Skeletal muscle tissue (tissue), 4 donors: Measurements from ENCODE around the gene TRIM17. TPM values are rescaled to one million over a fixed set of nuclear protein-coding genes. Genes with fewer than 3 reads are reported as not detected.

ENCODE experiments used
- H3K27ac ChIP-seq: one replicate; pipeline ENCODE4 v1.7.0; 2013; ENCODE audit warnings: mild to moderate bottlenecking, low read depth, low read length, inconsistent platforms
- H3K27me3 ChIP-seq, 3 donors: one replicate each; pipeline ENCODE4 v1.7.0; 2013; ENCODE audit warnings: low read length in 3 of 3; ENCODE audit not compliant: control insufficient read depth in 3 of 3, insufficient read depth in 3 of 3
- H3K36me3 ChIP-seq, 3 donors: one replicate each; pipeline ENCODE4 v1.7.0; 2013; ENCODE audit warnings: low read length in 3 of 3; ENCODE audit not compliant: control insufficient read depth in 3 of 3, insufficient read depth in 3 of 3
- H3K4me1 ChIP-seq, 3 donors: one replicate each; pipeline ENCODE4 v1.7.0; 2013; ENCODE audit warnings: low read length in 3 of 3, mild to moderate bottlenecking in 3 of 3; ENCODE audit not compliant: control insufficient read depth in 3 of 3, insufficient read depth in 3 of 3
- H3K4me3 ChIP-seq, 3 donors: one replicate each; pipeline ENCODE4 v1.7.0; 2013; ENCODE audit warnings: low read length in 3 of 3
- H3K9ac ChIP-seq, 3 donors: one replicate each; pipeline ENCODE4 v1.7.0; 2013; ENCODE audit warnings: low read length in 3 of 3, mild to moderate bottlenecking in 3 of 3, moderate library complexity in 2 of 3, low read depth in 1 of 3
- H3K9me3 ChIP-seq, 3 donors: one replicate each; pipeline ENCODE4 v1.7.0; 2013; ENCODE audit warnings: low read length in 3 of 3; ENCODE audit not compliant: control insufficient read depth in 3 of 3
- total RNA-seq: library from RNA; depleted of rRNA; stranded (reverse); fragments of >200 nt; gene quantifications from one replicate; pipeline ENCODE4 v1.2.3, GENCODE V29; 2014
- donor health status: Osteomylitis.

Gene TRIM17
- total RNA-seq, 1 donor from 2014 or later = 0.52 TPM

- no peak overlapping the region for H3K27ac ChIP-seq
- H3K9ac ChIP-seq = no peak overlapping the region
- H3K9me3 ChIP-seq = no peaks in the 10 kb centered on the region
- peak overlapping the region in 2 of 3 donors; percentile 45 to 75 for H3K4me3 ChIP-seq
- no peaks in the 10 kb centered on the region for H3K36me3 ChIP-seq
- peaks cover 13 to 31% (median 13%) of the 10 kb centered on the region in 3 donors for H3K4me1 ChIP-seq
- H3K27me3 ChIP-seq = peaks cover 66 to 84% (median 79%) of the 10 kb centered on the region in 3 donors
Observed at GRCh38 chr1:228459091-228459993, 42.7 kb upstream of the TRIM17 start.

DNA sequence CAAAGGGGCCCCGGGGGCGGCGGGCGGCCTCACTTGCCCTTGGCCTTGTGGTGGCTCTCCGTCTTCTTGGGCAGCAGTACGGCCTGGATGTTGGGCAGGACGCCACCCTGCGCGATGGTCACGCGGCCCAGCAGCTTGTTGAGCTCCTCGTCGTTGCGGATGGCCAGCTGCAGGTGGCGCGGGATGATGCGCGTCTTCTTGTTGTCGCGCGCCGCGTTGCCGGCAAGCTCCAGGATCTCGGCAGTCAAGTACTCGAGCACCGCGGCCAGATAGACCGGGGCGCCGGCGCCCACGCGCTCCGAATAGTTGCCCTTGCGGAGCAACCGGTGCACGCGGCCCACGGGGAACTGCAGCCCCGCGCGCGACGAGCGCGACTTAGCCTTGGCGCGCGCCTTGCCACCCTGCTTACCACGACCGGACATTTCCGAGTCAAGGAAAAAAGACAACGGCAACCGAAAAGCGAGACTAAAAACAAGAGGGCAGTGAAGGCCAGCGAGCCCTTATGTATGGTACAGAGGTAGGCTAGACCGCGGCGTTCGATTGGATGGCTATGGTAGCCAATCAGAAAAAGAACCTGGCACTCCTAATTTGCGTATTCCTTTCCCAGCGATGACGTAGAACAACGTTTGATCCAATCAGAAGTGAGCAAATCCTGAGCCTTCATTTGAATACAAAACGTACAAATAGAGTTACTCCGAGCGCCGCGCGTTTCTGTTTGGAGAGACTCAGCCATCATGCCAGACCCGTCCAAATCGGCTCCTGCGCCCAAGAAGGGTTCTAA, 40.9 kb upstream of the TRIM17 start:
- no peaks in the 10 kb centered on the region for H3K9me3 ChIP-seq
- H3K4me1 ChIP-seq = peaks cover 7 to 23% (median 8%) of the 10 kb centered on the region in 3 donors
- peak overlapping the region; percentile 48 for H3K27ac ChIP-seq
- no peaks in the 10 kb centered on the region for H3K36me3 ChIP-seq
- peak overlapping the region in 2 of 3 donors; percentile 33 to 62 for H3K9ac ChIP-seq
- H3K4me3 ChIP-seq = peak overlapping the region; percentile 63 to 75 (median 65)
- peaks cover 52 to 75% (median 62%) of the 10 kb centered on the region in 3 donors for H3K27me3 ChIP-seq

- Histone ChIP-seq H3K4me1 (peaks cover 7 to 23% (median 8%) of the 10 kb centered on the region in 3 donors), H3K36me3 (no peaks in the 10 kb centered on the region), H3K27ac (peak overlapping the region; percentile 48), H3K9ac (peak overlapping the region; percentile 33 to 62 (median 51)), H3K27me3 (peaks cover 50 to 69% (median 56%) of the 10 kb centered on the region in 3 donors), H3K9me3 (no peaks in the 10 kb centered on the region), H3K4me3 (peak overlapping the region; percentile 63 to 75 (median 65))
Observed at GRCh38 chr1:228457017-228457395, 40.3 kb upstream of the TRIM17 start.

DNA sequence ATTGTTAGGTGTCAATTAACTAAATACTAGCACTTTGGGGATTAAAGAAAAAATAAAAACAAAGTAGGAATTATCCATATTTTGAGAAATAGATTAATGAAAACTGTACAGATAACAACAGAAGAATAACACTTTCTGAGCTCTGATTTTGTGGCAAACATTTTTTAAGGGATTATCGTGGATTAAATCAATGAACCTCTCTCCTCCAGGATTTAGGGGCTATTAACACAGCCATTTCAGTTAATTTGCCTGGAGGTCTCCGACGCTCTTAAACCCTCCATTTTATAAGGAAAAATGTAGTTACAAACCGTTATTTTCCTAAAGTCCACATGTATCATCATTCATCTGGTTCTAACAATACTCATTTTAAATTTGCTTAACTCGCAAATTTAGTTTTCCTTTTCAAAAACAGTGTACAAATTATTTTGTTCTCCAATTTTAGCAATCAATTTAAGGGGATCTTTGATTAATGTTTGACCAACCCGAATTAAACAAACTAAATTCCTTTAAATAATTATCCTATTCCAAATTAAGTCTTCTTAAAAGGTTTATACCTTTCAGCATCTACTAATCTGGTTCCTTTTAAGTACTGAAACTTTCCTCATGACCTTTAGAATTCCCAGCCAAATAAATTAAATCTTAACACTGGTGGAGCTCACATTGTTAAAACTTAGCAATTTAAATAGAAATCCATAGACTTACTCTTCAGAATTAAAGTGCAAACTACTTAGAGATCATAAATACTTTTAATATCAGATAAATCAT, 39.8 kb upstream of the TRIM17 start:
- Histone ChIP-seq H3K9me3 (no peaks in the 10 kb centered on the region), H3K27ac (no peak overlapping the region), H3K4me1 (peaks cover 7 to 23% (median 8%) of the 10 kb centered on the region in 3 donors), H3K36me3 (no peaks in the 10 kb centered on the region), H3K9ac (no peak overlapping the region), H3K4me3 (no peak overlapping the region), H3K27me3 (peaks cover 46 to 63% (median 50%) of the 10 kb centered on the region in 3 donors)

DNA sequence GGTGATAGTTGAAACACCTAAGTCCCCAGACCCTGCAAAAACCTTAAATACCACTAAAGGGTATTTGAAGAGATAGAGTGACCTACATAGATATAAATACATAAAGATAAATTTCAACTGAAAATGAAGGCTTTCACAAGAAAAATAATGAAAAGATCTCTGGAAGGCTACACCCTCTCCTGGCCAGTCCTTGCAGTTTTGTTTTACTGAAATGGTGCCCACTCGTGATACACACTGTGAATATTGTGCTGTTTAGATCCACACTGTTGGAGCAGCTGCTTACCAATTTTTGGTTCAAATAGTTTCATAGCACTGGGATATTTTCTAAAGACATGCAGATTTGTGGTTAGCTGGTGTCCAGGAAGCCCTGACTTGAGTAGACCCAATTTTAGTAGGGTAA, 39.1 kb upstream of the TRIM17 start:
- no peak overlapping the region for H3K4me3 ChIP-seq

DNA sequence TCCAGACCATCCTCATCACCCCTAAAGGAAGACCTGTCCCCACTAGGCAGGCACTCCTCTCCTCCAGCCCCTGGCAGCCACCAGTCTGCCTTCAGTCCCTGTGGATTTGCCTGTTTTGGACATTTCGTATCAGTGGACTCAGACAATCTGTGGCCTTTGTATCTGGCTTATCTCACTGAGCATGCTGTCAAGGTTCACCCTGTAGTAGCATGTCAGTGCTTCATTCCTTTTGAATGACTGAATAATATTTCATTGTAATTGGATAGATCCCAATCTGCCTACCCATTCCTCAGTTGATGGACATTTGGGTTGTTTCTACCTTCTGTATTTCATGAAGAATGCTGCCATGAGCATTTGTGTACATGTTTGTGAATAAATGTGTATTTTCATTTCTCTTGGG, 37.6 kb upstream of the TRIM17 start:
- H3K36me3 ChIP-seq = no peaks in the 10 kb centered on the region
- no peaks in the 10 kb centered on the region for H3K9me3 ChIP-seq
- peaks cover 7 to 21% (median 8%) of the 10 kb centered on the region in 3 donors for H3K4me1 ChIP-seq
- H3K4me3 ChIP-seq = no peak overlapping the region
- no peak overlapping the region for H3K9ac ChIP-seq
- H3K27me3 ChIP-seq = peaks cover 30 to 46% (median 35%) of the 10 kb centered on the region in 3 donors
- H3K27ac ChIP-seq = no peak overlapping the region

More for the DNA sequence above, 39.1 kb upstream of the TRIM17 start:
- Histone ChIP-seq H3K27ac (no peak overlapping the region), H3K36me3 (no peaks in the 10 kb centered on the region), H3K9ac (no peak overlapping the region), H3K9me3 (no peaks in the 10 kb centered on the region), H3K4me1 (peaks cover 7 to 23% (median 8%) of the 10 kb centered on the region in 3 donors), H3K27me3 (peaks cover 39 to 56% (median 43%) of the 10 kb centered on the region in 3 donors)

DNA sequence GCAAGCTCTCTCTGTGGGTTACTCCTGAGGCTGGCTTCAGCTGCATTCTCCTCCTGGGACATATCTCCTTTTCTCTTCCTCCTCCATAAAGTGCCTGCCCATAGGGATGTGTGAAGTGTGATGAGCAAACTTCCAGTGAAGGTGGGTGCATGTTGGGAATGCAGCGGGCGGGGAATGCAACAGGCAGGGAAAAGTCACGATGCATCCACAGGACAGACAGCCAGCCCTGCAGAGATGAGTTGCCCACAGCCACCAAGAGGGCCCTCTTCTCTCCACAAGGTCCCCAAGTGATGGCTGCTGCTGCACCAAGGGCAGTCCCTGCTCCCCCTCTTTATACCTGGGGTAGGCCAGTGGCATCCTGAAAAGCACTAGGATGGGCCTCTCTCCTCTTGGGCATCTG, 37.0 kb upstream of the TRIM17 start:
- Histone ChIP-seq H3K27me3 (peaks cover 25 to 42% (median 31%) of the 10 kb centered on the region in 3 donors), H3K4me3 (no peak overlapping the region), H3K4me1 (peaks cover 5 to 17% (median 8%) of the 10 kb centered on the region in 3 donors), H3K27ac (no peak overlapping the region), H3K9ac (no peak overlapping the region), H3K36me3 (no peaks in the 10 kb centered on the region), H3K9me3 (no peaks in the 10 kb centered on the region)

GRCh38 chr1:228453022-228453560, 36.4 kb upstream of the TRIM17 start:
- H3K36me3 ChIP-seq = no peaks in the 10 kb centered on the region
- peaks cover 3 to 12% (median 5%) of the 10 kb centered on the region in 3 donors for H3K4me1 ChIP-seq
- no peak overlapping the region for H3K27ac ChIP-seq
- peaks cover 20 to 37% (median 26%) of the 10 kb centered on the region in 3 donors for H3K27me3 ChIP-seq
- H3K9ac ChIP-seq = no peak overlapping the region
- no peak overlapping the region for H3K4me3 ChIP-seq
- H3K9me3 ChIP-seq = no peaks in the 10 kb centered on the region
